ENCODE measurements around the gene SVEP1. TPM values are rescaled to one million over a fixed set of nuclear protein-coding genes. Genes with fewer than 3 reads are reported as not detected.

SVEP1 gene
- polyA plus RNA-seq, 1 donor (not counting 4 experiments of a cell fraction or from before 2014, with no cell fraction given) = 0.14 TPM

- no peaks in the 10 kb centered on the region for H3K4me1 ChIP-seq (ENCODE audit: control insufficient read depth, extremely low read depth, insufficient read depth, low read length)
- no peaks in the 10 kb centered on the region for H3K27me3 ChIP-seq (ENCODE audit: control insufficient read depth, extremely low read depth, insufficient read depth, low read length)
- DNase-seq (ENCODE audit: low read depth, low spot score) (peak; percentile 13), FAIRE-seq (peak; percentile 52)
- H3K27ac ChIP-seq (ENCODE audit: control insufficient read depth, insufficient read depth, low read length) = no peak overlapping the region
- no peaks in the 10 kb centered on the region for H3K9me3 ChIP-seq (ENCODE audit: control insufficient read depth, low read depth, low read length)
- TF ChIP-seq, protein P1, sequence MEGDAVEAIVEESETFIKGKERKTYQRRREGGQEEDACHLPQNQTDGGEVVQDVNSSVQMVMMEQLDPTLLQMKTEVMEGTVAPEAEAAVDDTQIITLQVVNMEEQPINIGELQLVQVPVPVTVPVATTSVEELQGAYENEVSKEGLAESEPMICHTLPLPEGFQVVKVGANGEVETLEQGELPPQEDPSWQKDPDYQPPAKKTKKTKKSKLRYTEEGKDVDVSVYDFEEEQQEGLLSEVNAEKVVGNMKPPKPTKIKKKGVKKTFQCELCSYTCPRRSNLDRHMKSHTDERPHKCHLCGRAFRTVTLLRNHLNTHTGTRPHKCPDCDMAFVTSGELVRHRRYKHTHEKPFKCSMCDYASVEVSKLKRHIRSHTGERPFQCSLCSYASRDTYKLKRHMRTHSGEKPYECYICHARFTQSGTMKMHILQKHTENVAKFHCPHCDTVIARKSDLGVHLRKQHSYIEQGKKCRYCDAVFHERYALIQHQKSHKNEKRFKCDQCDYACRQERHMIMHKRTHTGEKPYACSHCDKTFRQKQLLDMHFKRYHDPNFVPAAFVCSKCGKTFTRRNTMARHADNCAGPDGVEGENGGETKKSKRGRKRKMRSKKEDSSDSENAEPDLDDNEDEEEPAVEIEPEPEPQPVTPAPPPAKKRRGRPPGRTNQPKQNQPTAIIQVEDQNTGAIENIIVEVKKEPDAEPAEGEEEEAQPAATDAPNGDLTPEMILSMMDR (optimal IDR thresholded peaks at IDR 0.05 in 1 of 3, IDR thresholded peaks at IDR 0.05 in 1 of 3, conservative IDR thresholded peaks at IDR 0.05 in 1 of 3; ENCODE audit: extremely low read depth in 1 of 3, insufficient read depth in 2 of 3, low read length in 3 of 3) = peak in 2 of 3 experiments; percentile 36 to 64
- no peak for TF ChIP-seq EZH2 (IDR thresholded peaks at IDR 0.05; ENCODE audit: low read length)
- no peak overlapping the region for H2AFZ ChIP-seq (ENCODE audit: control insufficient read depth, low read length)
- no peaks in the 10 kb centered on the region for H3K36me3 ChIP-seq (ENCODE audit: control insufficient read depth in 2 of 2, extremely low read depth in 1 of 2, insufficient read depth in 2 of 2, low read length in 2 of 2)
- dilution Hi-C loops (cut with MboI; ENCODE audit: extremely low pct_ligation_motif_present, low sequenced_read_pairs) = no loop called here
- no peaks in the 10 kb centered on the region for H3K79me2 ChIP-seq (ENCODE audit: control insufficient read depth, insufficient read depth, low read length)
- H3K4me3 ChIP-seq (ENCODE audit: control insufficient read depth in 2 of 3, extremely low read depth in 1 of 3, insufficient read depth in 2 of 3, low read depth in 1 of 3, low read length in 3 of 3) = no peak overlapping the region
- no peaks in the 10 kb centered on the region for H3K9me1 ChIP-seq (ENCODE audit: control insufficient read depth, extremely low read depth, insufficient read depth, low read length)
- no peak overlapping the region for H3K4me2 ChIP-seq (ENCODE audit: control insufficient read depth, extremely low read depth, insufficient read depth, low read depth, low read length)
- no peak overlapping the region for H3K9ac ChIP-seq (ENCODE audit: control insufficient read depth, extremely low read depth, insufficient read depth, low read length)
- H4K20me1 ChIP-seq (ENCODE audit: control insufficient read depth, extremely low read depth, insufficient read depth, low read length) = no peaks in the 10 kb centered on the region
These were observed 44.0 kb upstream of the SVEP1 start for GRCh38 chr9:110623462-110624025.

- no peaks in the 10 kb centered on the region for H3K4me1 ChIP-seq (ENCODE audit: control insufficient read depth, extremely low read depth, insufficient read depth, low read length)
- FAIRE-seq = peak; percentile 39
These were observed 42.8 kb upstream of the SVEP1 start for GRCh38 chr9:110622368-110622767.

More at GRCh38 chr9:110622368-110622767, 42.8 kb upstream of the SVEP1 start:
- Histone ChIP-seq H3K36me3 (ENCODE audit: control insufficient read depth in 2 of 2, extremely low read depth in 1 of 2, insufficient read depth in 2 of 2, low read length in 2 of 2) (no peaks in the 10 kb centered on the region), H4K20me1 (ENCODE audit: control insufficient read depth, extremely low read depth, insufficient read depth, low read length) (no peaks in the 10 kb centered on the region), H3K4me2 (ENCODE audit: control insufficient read depth, extremely low read depth, insufficient read depth, low read depth, low read length) (no peak overlapping the region), H2AFZ (ENCODE audit: control insufficient read depth, low read length) (no peak overlapping the region), H3K9ac (ENCODE audit: control insufficient read depth, extremely low read depth, insufficient read depth, low read length) (no peak overlapping the region), H3K27me3 (ENCODE audit: control insufficient read depth, extremely low read depth, insufficient read depth, low read length) (no peaks in the 10 kb centered on the region), H3K9me1 (ENCODE audit: control insufficient read depth, extremely low read depth, insufficient read depth, low read length) (no peaks in the 10 kb centered on the region), H3K79me2 (ENCODE audit: control insufficient read depth, insufficient read depth, low read length) (no peaks in the 10 kb centered on the region), H3K9me3 (ENCODE audit: control insufficient read depth, low read depth, low read length) (no peaks in the 10 kb centered on the region), H3K4me3 (ENCODE audit: control insufficient read depth in 2 of 3, extremely low read depth in 1 of 3, insufficient read depth in 2 of 3, low read depth in 1 of 3, low read length in 3 of 3) (no peak overlapping the region), H3K27ac (ENCODE audit: control insufficient read depth, insufficient read depth, low read length) (no peak overlapping the region)
- no peak for DNase-seq (ENCODE audit: low read depth, low spot score)
- no peak for TF ChIP-seq EZH2 (IDR thresholded peaks at IDR 0.05; ENCODE audit: low read length)
- TF ChIP-seq, protein P1 (optimal IDR thresholded peaks at IDR 0.05 in 1 of 3, IDR thresholded peaks at IDR 0.05 in 1 of 3, conservative IDR thresholded peaks at IDR 0.05 in 1 of 3; ENCODE audit: extremely low read depth in 1 of 3, insufficient read depth in 2 of 3, low read length in 3 of 3) = no peak
- dilution Hi-C loops (cut with MboI; ENCODE audit: extremely low pct_ligation_motif_present, low sequenced_read_pairs) = no loop called here

Data from keratinocyte (primary cell).